Stimulated activated CD8-positive, alpha-beta memory T cell treated with anti-CD3 and anti-CD28 coated beads, Interleukin-4, amount 100 ng/mL, for 4 hours (primary cell): ENCODE results near the gene NCAPG2.

Experiments
- DNase-seq, 2 donors: peaks; one replicate each; pipeline ENCODE4 v3.0.0-alpha.2; 2020; ENCODE audit warnings: low read depth in 2 of 2, low spot score in 1 of 2

Gene NCAPG2

GRCh38 chr7:158602905-158603772 lies 101.5 kb downstream of the NCAPG2 start:
- DNase-seq: no peak

- no peak for DNase-seq
These were observed 102.6 kb downstream of the NCAPG2 start for GRCh38 chr7:158602041-158602440.

GRCh38 chr7:158601090-158601489 lies 103.5 kb downstream of the NCAPG2 start:
- no peak for DNase-seq

- DNase-seq: no peak
These were observed 107.9 kb downstream of the NCAPG2 start for GRCh38 chr7:158596745-158597144.

GRCh38 chr7:158596309-158596708 lies 108.3 kb downstream of the NCAPG2 start:
- DNase-seq: no peak

GRCh38 chr7:158595068-158595467 lies 109.5 kb downstream of the NCAPG2 start:
- DNase-seq: no peak

- no peak for DNase-seq
These were observed 112.1 kb downstream of the NCAPG2 start for GRCh38 chr7:158592541-158592940.

GRCh38 chr7:158591944-158592343 lies 112.7 kb downstream of the NCAPG2 start:
- no peak for DNase-seq

GRCh38 chr7:158590181-158590530 lies 114.4 kb downstream of the NCAPG2 start:
- DNase-seq: no peak

GRCh38 chr7:158589653-158590052 lies 115.0 kb downstream of the NCAPG2 start:
- no peak for DNase-seq

- DNase-seq: no peak
These were observed 115.6 kb downstream of the NCAPG2 start for GRCh38 chr7:158588878-158589442.

- DNase-seq: no peak
These were observed 116.3 kb downstream of the NCAPG2 start for GRCh38 chr7:158588085-158588877.

GRCh38 chr7:158587162-158588084 lies 117.2 kb downstream of the NCAPG2 start, which contains the start of gene PTPRN2:
PTPRN2 (minus strand) TSS chr7:158587823.
- DNase-seq: peak; percentile 8 to 12

GRCh38 chr7:158586499-158587161 lies 118.0 kb downstream of the NCAPG2 start:
- DNase-seq: no peak

- no peak for DNase-seq
These were observed 118.7 kb downstream of the NCAPG2 start for GRCh38 chr7:158585721-158586498.

GRCh38 chr7:158584407-158584806 lies 120.2 kb downstream of the NCAPG2 start:
- no peak for DNase-seq

GRCh38 chr7:158583810-158584209 lies 120.8 kb downstream of the NCAPG2 start:
- no peak for DNase-seq

- no peak for DNase-seq
These were observed 121.5 kb downstream of the NCAPG2 start for GRCh38 chr7:158583143-158583542.

GRCh38 chr7:158582089-158582456 lies 122.5 kb downstream of the NCAPG2 start:
- no peak for DNase-seq
